ENCODE data around the gene CCDC28B.

DNA sequence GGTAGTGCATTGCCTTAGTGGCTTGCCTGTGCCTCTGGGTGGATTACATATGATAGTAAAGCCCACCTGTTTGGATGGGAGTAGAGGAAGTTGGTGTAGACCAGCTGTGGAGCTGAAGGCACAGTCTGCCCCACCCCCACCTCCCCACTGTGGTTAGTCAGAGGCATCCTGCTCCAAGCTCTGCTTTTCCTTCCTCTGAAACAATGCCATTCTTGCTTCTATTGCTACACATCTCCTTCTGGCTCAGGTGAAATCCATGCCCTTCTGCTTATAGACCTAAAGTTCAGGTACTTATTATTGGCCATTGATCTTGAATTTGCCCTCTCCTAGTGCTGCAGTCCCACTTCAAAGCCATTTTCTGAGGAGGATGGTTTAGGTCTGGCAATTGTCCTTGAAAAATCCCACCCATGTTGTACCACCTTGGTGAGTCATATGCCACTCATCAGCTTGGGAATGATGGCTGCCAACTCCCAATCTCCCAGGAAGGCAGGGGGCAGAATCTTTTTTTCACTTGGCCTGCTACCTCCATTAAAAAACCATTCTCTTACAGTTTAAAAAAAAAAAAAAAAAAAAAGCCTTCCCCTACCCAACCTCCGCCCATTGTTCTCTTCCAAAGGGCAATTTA lies 27.7 kb upstream of the CCDC28B start:
- TF ChIP-seq POLR2AphosphoS5 (IDR thresholded peaks at IDR 0.05; ENCODE audit: low read depth, low read length) = no peak
- TF ChIP-seq TAF1 (IDR thresholded peaks at IDR 0.05; ENCODE audit: low read depth, low read length) = no peak
- TF ChIP-seq POLR2A (IDR thresholded peaks at IDR 0.05; ENCODE audit: low read depth, low read length) = no peak
- TF ChIP-seq PAX5 (IDR thresholded peaks at IDR 0.05; ENCODE audit: insufficient read depth, low read length, severe bottlenecking) = no peak
- TF ChIP-seq POU2F2 (IDR thresholded peaks at IDR 0.05; ENCODE audit: low read depth, low read length) = no peak
- TF ChIP-seq SPI1 (IDR thresholded peaks at IDR 0.05; ENCODE audit: low read depth, low read length) = no peak
